C4-2B (cell line): Measurements from ENCODE around the gene ZGRF1.

Experiments used
- CTCF ChIP-seq: fragments of 450-650 bp; conservative IDR thresholded peaks from 2 replicates; pipeline ENCODE4 v1.5.1; 2017; ENCODE audit warnings: mild to moderate bottlenecking
- ZFX ChIP-seq: fragments of 450-650 bp; IDR thresholded peaks from 2 replicates; pipeline ENCODE4 v1.6.1; 2017

DNA sequence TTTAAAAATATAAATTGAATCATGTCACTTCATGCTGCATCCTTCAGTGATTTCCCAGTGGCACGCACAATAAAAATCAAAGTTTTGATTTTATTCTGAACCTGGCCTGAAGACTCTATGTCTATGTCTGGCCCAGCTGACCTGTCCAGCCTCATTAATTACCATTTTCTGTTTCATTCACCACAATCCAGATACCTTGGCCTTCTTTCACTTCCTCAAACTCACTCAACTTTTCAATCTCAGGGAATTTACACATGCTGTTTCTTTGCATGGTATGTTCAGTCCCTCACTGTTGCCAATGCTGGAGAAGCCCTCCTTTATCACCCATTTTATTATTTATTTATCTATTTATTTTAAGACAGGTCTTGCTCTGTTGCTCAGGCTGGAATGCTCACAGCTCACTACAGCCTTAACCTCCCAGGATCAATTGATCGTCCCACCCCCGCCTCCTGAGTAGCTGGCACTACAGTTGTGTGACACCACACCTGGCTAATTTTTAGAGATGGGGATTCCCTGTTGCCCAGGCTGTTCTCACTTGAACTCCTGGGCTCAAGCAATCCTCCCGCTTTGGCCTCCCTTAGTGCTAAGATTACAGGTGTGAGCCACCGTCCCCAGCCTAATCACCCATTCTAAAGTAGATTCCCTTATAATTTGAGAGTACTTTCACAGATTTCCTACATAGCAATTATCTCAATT lies 43.1 kb downstream of the ZGRF1 start:
- TF ChIP-seq CTCF (no peak), ZFX (no peak)
